GM20000 (cell line): ENCODE data around the gene VMO1.

Source experiments
- DNase-seq: peaks from one replicate; pipeline ENCODE4 v3.0.0; 2012; ENCODE audit warnings: low spot score
- CTCF ChIP-seq: IDR thresholded peaks from 2 replicates; pipeline ENCODE4 v1.5.1; 2012; ENCODE audit warnings: mild to moderate bottlenecking, control low read depth; ENCODE audit errors: extremely low read depth, missing control alignments

VMO1 gene

GRCh38 chr17:4786516-4786915 lies 352 bp upstream of the VMO1 start:
- DNase-seq, result no peak
- TF ChIP-seq CTCF, result no peak

- no peak for DNase-seq
- no peak for TF ChIP-seq CTCF
These were observed 656 bp downstream of the VMO1 start for GRCh38 chr17:4785311-4786105.

GRCh38 chr17:4782652-4783051 lies 3.5 kb downstream of the VMO1 start:
- DNase-seq, result no peak
- no peak for TF ChIP-seq CTCF

GRCh38 chr17:4780325-4780955 lies 5.7 kb downstream of the VMO1 start:
- no peak for TF ChIP-seq CTCF
- DNase-seq, result no peak

GRCh38 chr17:4777969-4778760 lies 8.0 kb downstream of the VMO1 start:
- no peak for DNase-seq
- no peak for TF ChIP-seq CTCF

GRCh38 chr17:4772235-4772613 lies 13.9 kb downstream of the VMO1 start:
- no peak for TF ChIP-seq CTCF
- no peak for DNase-seq
